ENCODE data around the gene MID1. TPM values are rescaled to one million over a fixed set of nuclear protein-coding genes. Genes with fewer than 3 reads are reported as not detected.
"Not testable (repeated sequence)": the region's sequence is repeated elsewhere in the genome, so short reads cannot be mapped to it uniquely, and the experiment has no call there.

The MID1 gene
- polyA plus RNA-seq, 3 donors: 0.05 to 0.10 TPM; not detected in 1

- TF ChIP-seq CTCF (IDR thresholded peaks at IDR 0.05): no peak
- no peak overlapping the region for H3K4me3 Mint-ChIP-seq
- Histone ChIP-seq H3K27ac (ENCODE audit: low read depth in 1 of 2, low read length in 2 of 2) (no peak overlapping the region), H3K9me3 (replicated peaks in 1 of 2; ENCODE audit: control insufficient read depth in 1 of 2, insufficient read depth in 1 of 2, low read length in 2 of 2) (no peaks in the 10 kb centered on the region), H2AFZ (ENCODE audit: insufficient read depth, low read depth, low read length, poor library complexity, severe bottlenecking) (no peak overlapping the region), H3K36me3 (replicated peaks in 1 of 2; ENCODE audit: control insufficient read depth in 1 of 2, insufficient read depth in 2 of 2, low read length in 2 of 2) (no peaks in the 10 kb centered on the region), H3K79me2 (ENCODE audit: insufficient read depth, low read length) (no peaks in the 10 kb centered on the region), H4K20me1 (ENCODE audit: insufficient read depth, low read length) (no peaks in the 10 kb centered on the region), H3K4me2 (replicated peaks; ENCODE audit: extremely low read depth, low read length, poor library complexity, severe bottlenecking) (no peak overlapping the region), H3K27me3 (ENCODE audit: control insufficient read depth in 2 of 2, insufficient read depth in 2 of 2, low read length in 2 of 2) (no peaks in the 10 kb centered on the region), H3K9ac (ENCODE audit: insufficient read depth, low read length, poor library complexity, severe bottlenecking) (no peak overlapping the region), H3K4me3 (replicated peaks in 1 of 3; ENCODE audit: low read depth in 2 of 3, low read length in 3 of 3) (no peak overlapping the region), H3K4me1 (ENCODE audit: control insufficient read depth in 1 of 2, insufficient read depth in 2 of 2, low read length in 2 of 2) (no peaks in the 10 kb centered on the region)
- peaks cover 0 to 2% (median 0%) of the 10 kb centered on the region in 7 donors for H3K9me3 Mint-ChIP-seq
- no CpG with 5 or more reads among the region's 1 CpG for WGBS (ENCODE audit: insufficient coverage)
- no peak for DNase-seq
- H3K27ac Mint-ChIP-seq: no peak overlapping the region
- intact Hi-C loops (cut with micrococcal nuclease): no loop called here
- no peaks in the 10 kb centered on the region for H3K27me3 Mint-ChIP-seq (ENCODE audit: low read depth in 3 of 3)
- H3K36me3 Mint-ChIP-seq: no peaks in the 10 kb centered on the region
- H3K4me1 Mint-ChIP-seq: no peaks in the 10 kb centered on the region
Observed at GRCh38 chrX:10597871-10598270, 22.5 kb downstream of the MID1 start.

DNA sequence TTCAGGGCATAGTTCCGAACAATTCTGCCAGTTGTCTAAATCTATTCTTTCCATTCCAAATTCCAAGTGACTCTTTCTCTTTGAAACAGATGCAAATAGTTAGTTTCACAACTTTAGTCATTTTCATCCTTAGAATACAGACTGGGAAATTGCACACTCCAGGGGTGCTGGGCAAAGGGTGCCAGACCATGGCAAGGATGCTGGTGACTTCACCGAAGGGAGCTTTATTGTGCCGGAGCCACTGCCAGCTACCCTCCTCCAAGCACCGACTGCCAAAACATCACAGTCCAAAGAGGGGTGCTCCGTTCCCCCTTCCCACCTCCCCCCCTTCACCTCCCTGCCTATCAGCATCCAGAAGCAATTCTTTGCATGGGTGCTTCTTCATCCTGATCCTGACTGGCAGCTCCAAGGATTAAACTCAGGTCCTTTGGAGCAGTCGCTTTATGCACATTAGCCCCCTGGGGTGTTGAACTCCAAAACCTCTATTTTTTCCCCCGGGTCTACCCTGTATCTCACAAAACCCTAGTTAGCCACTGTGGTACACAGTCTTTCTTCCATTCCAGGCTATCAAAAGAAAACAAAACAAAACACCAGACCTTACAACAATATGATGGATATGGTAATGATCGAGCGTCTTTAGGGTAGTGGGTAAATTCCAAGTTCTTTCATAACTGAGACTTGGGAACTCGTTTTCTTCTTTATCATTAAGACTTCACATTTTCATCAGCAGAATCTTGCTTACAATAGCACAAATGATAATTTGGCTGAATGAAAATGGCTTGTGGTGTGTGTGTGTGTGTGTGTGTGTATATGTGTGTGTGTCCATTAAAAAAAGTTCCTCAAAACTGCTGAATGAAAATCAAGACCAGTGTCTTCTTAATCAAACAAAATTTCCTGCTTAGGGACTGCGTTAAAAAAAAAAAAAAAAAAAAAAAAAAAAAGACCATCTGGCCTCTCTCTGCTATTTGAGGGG, 28.7 kb downstream of the MID1 start:
- H3K4me3 ChIP-seq (replicated peaks in 1 of 3; ENCODE audit: low read depth in 2 of 3, low read length in 3 of 3): no peak overlapping the region
- Mint-ChIP-seq H3K36me3 (no peaks in the 10 kb centered on the region), H3K9me3 (peaks cover 0 to 6% (median 0%) of the 10 kb centered on the region in 7 donors), H3K27me3 (ENCODE audit: low read depth in 3 of 3) (peaks cover 0 to 1% (median 0%) of the 10 kb centered on the region in 3 donors), H3K27ac (no peak overlapping the region), H3K4me1 (no peaks in the 10 kb centered on the region), H3K4me3 (no peak overlapping the region)
- no peak overlapping the region for H2AFZ ChIP-seq (ENCODE audit: insufficient read depth, low read depth, low read length, poor library complexity, severe bottlenecking)
- H3K9ac ChIP-seq (ENCODE audit: insufficient read depth, low read length, poor library complexity, severe bottlenecking): no peak overlapping the region
- no peak overlapping the region for H3K4me2 ChIP-seq (replicated peaks; ENCODE audit: extremely low read depth, low read length, poor library complexity, severe bottlenecking)
- no peaks in the 10 kb centered on the region for H3K36me3 ChIP-seq (replicated peaks in 1 of 2; ENCODE audit: control insufficient read depth in 1 of 2, insufficient read depth in 2 of 2, low read length in 2 of 2)
- H3K27me3 ChIP-seq (ENCODE audit: control insufficient read depth in 2 of 2, insufficient read depth in 2 of 2, low read length in 2 of 2): no peaks in the 10 kb centered on the region
- TF ChIP-seq CTCF (IDR thresholded peaks at IDR 0.05): no peak
- 90% methylated on average over 2 of the region's 11 CpGs for WGBS (ENCODE audit: insufficient coverage)
- no peaks in the 10 kb centered on the region for H4K20me1 ChIP-seq (ENCODE audit: insufficient read depth, low read length)
- peaks cover 0 to 2% of the 10 kb centered on the region in 2 donors for H3K9me3 ChIP-seq (replicated peaks in 1 of 2; ENCODE audit: control insufficient read depth in 1 of 2, insufficient read depth in 1 of 2, low read length in 2 of 2)
- H3K4me1 ChIP-seq (ENCODE audit: control insufficient read depth in 1 of 2, insufficient read depth in 2 of 2, low read length in 2 of 2): no peaks in the 10 kb centered on the region
- intact Hi-C loops (cut with micrococcal nuclease): no loop called here
- no peak for DNase-seq
- no peak overlapping the region for H3K27ac ChIP-seq (ENCODE audit: low read depth in 1 of 2, low read length in 2 of 2)
- no peaks in the 10 kb centered on the region for H3K79me2 ChIP-seq (ENCODE audit: insufficient read depth, low read length)

GRCh38 chrX:10589787-10590186, 30.6 kb downstream of the MID1 start:
- H3K9me3 ChIP-seq (replicated peaks in 1 of 2; ENCODE audit: control insufficient read depth in 1 of 2, insufficient read depth in 1 of 2, low read length in 2 of 2); H3K27me3 Mint-ChIP-seq (ENCODE audit: low read depth in 3 of 3); H3K36me3 Mint-ChIP-seq; H3K27ac ChIP-seq (ENCODE audit: low read depth in 1 of 2, low read length in 2 of 2); H3K4me1 Mint-ChIP-seq; H3K9ac ChIP-seq (ENCODE audit: insufficient read depth, low read length, poor library complexity, severe bottlenecking); H3K4me3 ChIP-seq (replicated peaks in 1 of 3; ENCODE audit: low read depth in 2 of 3, low read length in 3 of 3); intact Hi-C loops (cut with micrococcal nuclease); H3K4me2 ChIP-seq (replicated peaks; ENCODE audit: extremely low read depth, low read length, poor library complexity, severe bottlenecking); H3K4me3 Mint-ChIP-seq; H3K4me1 ChIP-seq (ENCODE audit: control insufficient read depth in 1 of 2, insufficient read depth in 2 of 2, low read length in 2 of 2); H3K36me3 ChIP-seq (replicated peaks in 1 of 2; ENCODE audit: control insufficient read depth in 1 of 2, insufficient read depth in 2 of 2, low read length in 2 of 2); H4K20me1 ChIP-seq (ENCODE audit: insufficient read depth, low read length); H3K27me3 ChIP-seq (ENCODE audit: control insufficient read depth in 2 of 2, insufficient read depth in 2 of 2, low read length in 2 of 2); H2AFZ ChIP-seq (ENCODE audit: insufficient read depth, low read depth, low read length, poor library complexity, severe bottlenecking); H3K79me2 ChIP-seq (ENCODE audit: insufficient read depth, low read length); H3K27ac Mint-ChIP-seq; DNase-seq: not testable (repeated sequence)
- peaks cover 4 to 14% (median 10%) of the 10 kb centered on the region in 7 donors for H3K9me3 Mint-ChIP-seq
- 100% methylated on average over 2 of the region's 10 CpGs for WGBS (ENCODE audit: insufficient coverage)
